Ascending aorta (tissue), 2 donors: ENCODE measurements around the gene ITPK1. TPM values are rescaled to one million over a fixed set of nuclear protein-coding genes. Genes with fewer than 3 reads are reported as not detected.

Experiments
- DNase-seq, 2 donors: peaks; one replicate each; pipeline ENCODE4 v3.0.0-alpha.2; 2019; ENCODE audit warnings: low spot score in 2 of 2
- H3K27ac ChIP-seq, 2 donors: fragments of 200-600 bp; sonication (generic); one replicate each; pipeline ENCODE4 v1.5.1; 2016 to 2017; ENCODE audit warnings: mild to moderate bottlenecking in 1 of 2
- H3K27me3 ChIP-seq: fragments of 200-600 bp; sonication (generic); one replicate; pipeline ENCODE4 v1.5.1; 2017
- H3K36me3 ChIP-seq, 2 donors: fragments of 200-600 bp; sonication (generic); one replicate each; pipeline ENCODE4 v1.5.1; 2016
- H3K4me1 ChIP-seq, 2 donors: fragments of 200-600 bp; sonication (generic); one replicate each; pipeline ENCODE4 v1.5.1; 2016 to 2017; ENCODE audit warnings: mild to moderate bottlenecking in 1 of 2
- H3K4me3 ChIP-seq, 2 donors: fragments of 200-600 bp; sonication (generic); one replicate each; pipeline ENCODE4 v1.5.1; 2016 to 2017; ENCODE audit warnings: mild to moderate bottlenecking in 1 of 2
- H3K9me3 ChIP-seq, 2 donors: fragments of 200-600 bp; sonication (generic); one replicate each; pipeline ENCODE4 v1.5.1; 2016
- CTCF ChIP-seq, 3 experiments: fragments of 200-600 bp in 2 of 3; fragments of 450-650 bp in 1 of 3; sonication (generic) in 2 of 3; IDR thresholded peaks; one replicate each; pipeline ENCODE4 v1.5.1; 2016 to 2019; ENCODE audit warnings: antibody characterized with exemption in 3 of 3, mild to moderate bottlenecking in 1 of 3, moderate library complexity in 1 of 3
- intact Hi-C: fragments of 100-400 bp; cut with DNase I; formaldehyde crosslinking; loops from one replicate; pipeline ENCODE4 v1.15.1; 2023
- total RNA-seq: library from RNA; depleted of rRNA; stranded (reverse); fragments of >200 nt; gene quantifications from one replicate; pipeline ENCODE4 v1.1.0, GENCODE V29; 2016

ITPK1 gene
- total RNA-seq, 1 donor from 2014 or later: 85.3 TPM

- H3K9me3 ChIP-seq: no peaks in the 10 kb centered on the region
- H3K4me1 ChIP-seq: no peaks in the 10 kb centered on the region
- no peak overlapping the region for H3K4me3 ChIP-seq
- intact Hi-C loops: no loop called here
- H3K36me3 ChIP-seq: no peaks in the 10 kb centered on the region
- H3K27me3 ChIP-seq: no peaks in the 10 kb centered on the region
- no peak for TF ChIP-seq CTCF (IDR thresholded peaks at IDR 0.05)
- no peak overlapping the region for H3K27ac ChIP-seq
- DNase-seq: no peak
These were observed 10.8 kb downstream of the ITPK1 start for GRCh38 chr14:93104961-93105360.

- no peak for TF ChIP-seq CTCF (IDR thresholded peaks at IDR 0.05)
- H3K36me3 ChIP-seq: no peaks in the 10 kb centered on the region
- H3K9me3 ChIP-seq: no peaks in the 10 kb centered on the region
- no peak overlapping the region for H3K27ac ChIP-seq
- H3K4me3 ChIP-seq: peak overlapping the region in 1 of 2 donors; percentile 14
- H3K27me3 ChIP-seq: no peaks in the 10 kb centered on the region
- intact Hi-C loops: no loop called here
- no peak for DNase-seq
- H3K4me1 ChIP-seq: no peaks in the 10 kb centered on the region
These were observed 12.2 kb downstream of the ITPK1 start for GRCh38 chr14:93103392-93104080.

GRCh38 chr14:93102141-93102540, 13.6 kb downstream of the ITPK1 start:
- Histone ChIP-seq H3K4me3 (no peak overlapping the region), H3K9me3 (no peaks in the 10 kb centered on the region), H3K27ac (no peak overlapping the region), H3K36me3 (no peaks in the 10 kb centered on the region), H3K4me1 (peaks cover 0 to 3% of the 10 kb centered on the region in 2 donors), H3K27me3 (no peaks in the 10 kb centered on the region)
- TF ChIP-seq CTCF (IDR thresholded peaks at IDR 0.05): no peak
- intact Hi-C loops: no loop called here
- DNase-seq: no peak

GRCh38 chr14:93101181-93101580, 14.5 kb downstream of the ITPK1 start:
- no peak for TF ChIP-seq CTCF (IDR thresholded peaks at IDR 0.05)
- H3K4me1 ChIP-seq: peaks cover 0 to 7% of the 10 kb centered on the region in 2 donors
- intact Hi-C loops: no loop called here

GRCh38 chr14:93100570-93100969, 15.2 kb downstream of the ITPK1 start:
- no peak for TF ChIP-seq CTCF (IDR thresholded peaks at IDR 0.05)
- no peak overlapping the region for H3K27ac ChIP-seq
- DNase-seq: no peak
- H3K9me3 ChIP-seq: no peaks in the 10 kb centered on the region
- H3K4me3 ChIP-seq: no peak overlapping the region
- intact Hi-C loops: no loop called here
- peaks cover 0 to 7% of the 10 kb centered on the region in 2 donors for H3K4me1 ChIP-seq
- no peaks in the 10 kb centered on the region for H3K27me3 ChIP-seq
- H3K36me3 ChIP-seq: no peaks in the 10 kb centered on the region

More at GRCh38 chr14:93101181-93101580, 14.5 kb downstream of the ITPK1 start:
- H3K4me3 ChIP-seq: no peak overlapping the region
- no peaks in the 10 kb centered on the region for H3K36me3 ChIP-seq
- no peaks in the 10 kb centered on the region for H3K9me3 ChIP-seq
- DNase-seq: no peak
- H3K27ac ChIP-seq: no peak overlapping the region
- no peaks in the 10 kb centered on the region for H3K27me3 ChIP-seq
